ENCODE measurements around the gene CEP57.

CEP57 gene

GRCh38 chr11:95790123-95790932, at the start of gene CEP57:
CEP57 (plus strand) TSS chr11:95790498; CDS start chr11:95790699, 201 bp downstream.
- peaks cover 0 to 29% (median 19%) of the 10 kb centered on the region in 4 donors for H3K4me1 ChIP-seq
- TF ChIP-seq CTCF (IDR thresholded peaks at IDR 0.05), result no peak
- peak within 1 kb of the TSS; percentile 94 to 97 for H3K4me3 ChIP-seq
- peaks cover 20 to 21% (median 21%) of the 10 kb centered on the region in 3 donors for H3K36me3 ChIP-seq
- intact Hi-C loops (cut with DNase I; ENCODE audit: low total_unique reads), result no loop called here
- H3K9me3 ChIP-seq, result no peaks in the 10 kb centered on the region
- H3K27me3 ChIP-seq, result no peaks in the 10 kb centered on the region
- peak within 1 kb of the TSS; percentile 99 for H3K27ac ChIP-seq
- DNase-seq, result peak; percentile 96

GRCh38 chr11:95750101-95750500, 40.2 kb upstream of the CEP57 start:
- H3K4me1 ChIP-seq, result no peaks in the 10 kb centered on the region

GRCh38 chr11:95751515-95751914, 38.8 kb upstream of the CEP57 start:
- no peaks in the 10 kb centered on the region for H3K36me3 ChIP-seq
- H3K4me1 ChIP-seq, result no peaks in the 10 kb centered on the region
- no peak overlapping the region for H3K27ac ChIP-seq
- intact Hi-C loops (cut with DNase I; ENCODE audit: low total_unique reads), result no loop called here
- H3K9me3 ChIP-seq, result no peaks in the 10 kb centered on the region
- no peak overlapping the region for H3K4me3 ChIP-seq
- no peak for TF ChIP-seq CTCF (IDR thresholded peaks at IDR 0.05)
- DNase-seq, result no peak
- no peaks in the 10 kb centered on the region for H3K27me3 ChIP-seq

More at GRCh38 chr11:95750101-95750500, 40.2 kb upstream of the CEP57 start:
- no peaks in the 10 kb centered on the region for H3K36me3 ChIP-seq
- H3K27me3 ChIP-seq, result no peaks in the 10 kb centered on the region
- DNase-seq, result no peak
- no peak overlapping the region for H3K4me3 ChIP-seq
- intact Hi-C loops (cut with DNase I; ENCODE audit: low total_unique reads), result no loop called here
- no peak for TF ChIP-seq CTCF (IDR thresholded peaks at IDR 0.05)
- no peaks in the 10 kb centered on the region for H3K9me3 ChIP-seq
- no peak overlapping the region for H3K27ac ChIP-seq

- intact Hi-C loops (cut with DNase I; ENCODE audit: low total_unique reads), result loop anchor here (5.0 to 10.0 kb wide), 4 partner anchors 54 to 786 kb away; partner anchors contain the start of genes CWC15, KDM4D and SESN3
- Histone ChIP-seq H3K4me3 (no peak overlapping the region), H3K27me3 (no peaks in the 10 kb centered on the region), H3K36me3 (no peaks in the 10 kb centered on the region), H3K4me1 (no peaks in the 10 kb centered on the region), H3K27ac (no peak overlapping the region), H3K9me3 (no peaks in the 10 kb centered on the region)
- TF ChIP-seq CTCF (IDR thresholded peaks at IDR 0.05), result no peak
- no peak for DNase-seq
These were observed 29.4 kb upstream of the CEP57 start for GRCh38 chr11:95760941-95761340.

- H3K4me3 ChIP-seq, result no peak overlapping the region
- intact Hi-C loops (cut with DNase I; ENCODE audit: low total_unique reads), result loop anchor here (5.0 to 10.0 kb wide), 4 partner anchors 55 to 788 kb away; partner anchors contain the start of genes CWC15, KDM4D and SESN3
- DNase-seq, result no peak
- no peaks in the 10 kb centered on the region for H3K4me1 ChIP-seq
- TF ChIP-seq CTCF (IDR thresholded peaks at IDR 0.05), result no peak
- H3K27ac ChIP-seq, result no peak overlapping the region
- H3K36me3 ChIP-seq, result no peaks in the 10 kb centered on the region
- H3K27me3 ChIP-seq, result no peaks in the 10 kb centered on the region
- no peaks in the 10 kb centered on the region for H3K9me3 ChIP-seq
These were observed 27.8 kb upstream of the CEP57 start for GRCh38 chr11:95762534-95762933.

Data from tibial artery (tissue), 4 donors.